Activated CD8-positive, alpha-beta memory T cell treated with anti-CD3 and anti-CD28 coated beads, Interleukin-2, amount 50 U/mL, for 1 hour (primary cell): ENCODE data around the gene PITPNM3.

Experiments used
- DNase-seq: peaks from one replicate; pipeline ENCODE4 v3.0.0-alpha.2; 2020; ENCODE audit errors: extremely low read depth

PITPNM3 gene

DNA sequence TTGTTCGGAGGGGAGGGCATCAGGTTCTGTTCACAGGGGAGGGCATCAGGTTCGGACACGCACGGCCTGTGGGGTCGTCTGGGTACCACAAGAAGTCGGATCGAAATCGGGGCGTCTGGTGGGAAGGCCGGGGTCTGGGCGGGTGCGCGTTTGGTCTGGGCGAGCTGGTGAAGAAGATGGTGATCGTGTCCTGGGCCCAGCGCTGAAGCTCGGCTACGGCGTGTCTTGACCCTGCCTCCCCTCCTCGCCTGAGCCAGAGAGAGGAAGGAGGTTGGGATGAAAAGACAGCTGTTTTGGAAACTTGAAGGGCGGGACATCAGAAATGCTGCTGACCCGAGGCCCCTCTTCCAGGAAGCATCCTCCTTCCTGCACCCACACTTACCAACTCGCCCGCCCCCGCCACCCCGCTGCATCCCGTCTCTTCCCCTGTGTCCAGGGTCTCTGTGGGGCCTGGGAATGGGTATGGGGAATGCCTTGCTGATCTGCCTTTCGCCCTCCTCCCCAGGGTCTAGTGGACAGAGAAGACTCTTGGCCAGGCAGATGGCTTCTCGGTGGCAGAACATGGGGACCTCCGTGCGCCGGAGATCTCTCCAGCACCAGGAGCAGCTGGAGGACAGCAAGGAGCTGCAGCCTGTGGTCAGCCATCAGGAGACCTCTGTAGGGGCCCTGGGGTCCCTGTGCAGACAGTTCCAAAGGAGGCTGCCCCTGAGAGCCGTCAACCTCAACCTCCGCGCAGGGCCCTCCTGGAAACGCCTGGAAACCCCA, 111.6 kb downstream of the PITPNM3 start:
- no peak for DNase-seq

DNA sequence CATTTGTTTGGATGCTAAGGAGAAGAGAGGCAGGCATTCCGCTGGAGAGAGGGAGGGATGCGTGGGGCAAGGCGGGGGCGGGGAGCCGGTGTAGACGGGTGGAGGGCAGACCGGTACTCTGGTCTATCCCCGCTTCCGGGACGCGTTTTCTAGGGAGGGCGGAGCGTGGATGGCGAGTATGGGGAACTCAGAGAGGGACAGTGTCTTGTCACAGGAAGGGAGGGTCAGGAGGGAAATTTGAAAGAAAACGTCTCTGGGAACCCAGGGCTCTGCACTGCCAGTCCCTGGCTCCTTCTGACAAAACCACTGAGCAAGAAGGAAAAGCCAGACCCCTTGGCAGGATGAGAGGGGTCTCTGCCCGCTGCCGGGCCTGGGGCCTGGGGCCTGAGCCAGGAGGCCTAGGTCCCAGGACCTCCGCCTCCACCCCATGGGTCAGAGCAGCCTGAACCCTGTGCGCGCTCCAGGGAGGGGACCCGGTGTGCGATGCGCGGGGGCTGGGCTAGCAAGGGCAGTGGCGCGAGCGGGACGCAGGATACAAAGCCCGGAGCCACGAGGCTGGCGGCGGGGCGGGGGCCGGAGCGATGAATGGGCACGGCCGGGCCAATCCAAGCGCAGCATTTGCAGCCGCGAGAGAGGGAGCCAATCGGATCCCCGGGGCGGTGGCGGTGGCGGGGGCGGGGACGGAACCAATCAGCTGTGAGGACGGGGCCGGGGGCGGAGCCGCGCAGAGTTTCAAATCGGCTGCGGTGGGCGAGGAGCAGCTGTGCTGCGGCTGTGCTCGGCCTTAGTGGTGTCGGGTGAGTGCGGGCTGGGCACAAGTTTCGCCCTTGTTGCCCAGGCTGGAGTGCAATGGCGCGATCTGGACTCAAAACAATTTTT, 112.4 kb downstream of the PITPNM3 start, which contains the start of gene PIMREG:
TSS of gene PIMREG (plus strand) at position 764 of the 879 bp plus-strand sequence. CDS start 656 bp downstream, outside the sequence.
- DNase-seq = peak; percentile 65

GRCh38 chr17:6442775-6443174, 113.6 kb downstream of the PITPNM3 start:
- no peak for DNase-seq

DNA sequence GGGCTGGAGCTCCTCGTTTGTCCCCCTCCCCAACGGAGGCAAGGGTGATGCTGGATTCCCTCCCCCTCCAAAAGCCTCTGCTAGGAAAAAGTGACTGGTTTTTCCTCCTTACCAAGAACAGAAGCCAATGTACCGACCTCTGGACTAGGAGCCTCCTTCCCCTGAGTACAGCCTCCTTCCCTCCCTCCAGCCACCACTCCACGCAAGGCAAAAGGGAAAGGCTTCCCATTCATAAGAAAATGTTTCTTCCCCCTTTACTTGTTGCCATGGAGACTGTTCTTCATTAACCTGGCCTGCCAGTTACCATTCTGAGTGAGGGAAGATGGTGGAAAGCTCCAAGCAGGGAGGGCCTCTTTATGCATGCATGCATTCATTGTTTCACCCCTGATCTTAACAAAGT, 116.4 kb downstream of the PITPNM3 start:
- no peak for DNase-seq

DNA sequence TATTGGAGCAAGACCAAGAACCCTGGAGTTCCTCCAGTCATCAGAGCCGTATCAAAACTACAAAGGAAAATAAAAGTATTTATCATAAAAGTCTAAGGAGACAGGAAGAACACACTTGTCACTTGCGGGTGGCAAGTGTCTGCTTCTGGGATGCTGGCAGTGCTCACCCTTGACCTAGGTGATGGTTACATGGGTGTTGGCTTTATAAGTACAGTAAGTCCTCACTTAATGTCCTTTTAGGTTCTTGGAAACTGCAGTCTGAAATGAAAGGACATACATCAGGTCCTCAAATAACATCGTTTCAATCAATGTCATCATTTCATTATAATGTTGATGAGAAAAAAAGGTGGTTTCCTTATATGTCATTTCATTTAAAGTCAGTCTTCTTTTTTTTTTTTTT, 118.4 kb downstream of the PITPNM3 start:
- no peak for DNase-seq

DNA sequence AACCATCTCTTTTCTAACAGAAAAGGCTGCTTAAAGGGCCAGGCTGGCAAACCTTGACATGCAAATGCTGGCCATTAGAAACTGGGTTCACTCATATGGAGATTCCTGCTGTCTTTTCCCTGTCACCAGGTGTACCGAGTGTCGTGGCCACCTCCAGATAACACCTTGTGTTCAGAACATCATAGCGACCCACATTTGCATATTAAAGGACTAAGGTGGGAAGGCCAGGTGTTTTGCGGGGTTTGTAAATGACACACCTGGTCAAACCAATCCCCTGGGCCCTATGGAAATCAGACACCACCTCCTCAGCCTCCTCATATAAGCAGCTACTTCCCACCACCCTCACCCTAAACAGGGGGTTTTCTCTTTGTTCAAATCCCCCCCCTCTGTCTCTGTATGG, 118.9 kb downstream of the PITPNM3 start:
- no peak for DNase-seq

DNA sequence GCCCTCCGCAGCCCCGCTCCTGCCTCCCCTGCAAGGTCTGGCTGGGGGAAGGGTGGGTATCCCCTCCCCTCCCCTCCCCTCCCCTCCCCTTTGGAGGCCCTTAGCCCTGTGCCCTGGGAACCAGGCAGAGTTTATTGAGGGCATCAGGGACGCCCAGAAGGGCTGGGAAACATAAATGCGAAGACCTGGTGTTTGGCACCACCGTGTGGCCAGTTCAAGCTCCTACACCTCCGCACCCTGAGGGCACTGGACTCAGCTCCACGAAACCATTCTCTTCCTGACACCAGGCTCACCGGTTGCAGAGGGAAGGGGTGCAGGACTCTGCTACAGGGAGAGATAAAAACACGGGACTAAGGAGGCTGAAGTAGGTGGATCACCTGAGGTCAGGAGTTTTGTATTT, 120.4 kb downstream of the PITPNM3 start:
- DNase-seq = no peak

- DNase-seq = no peak
Observed at GRCh38 chr17:6435051-6435450, 121.3 kb downstream of the PITPNM3 start, which contains the start of gene AIPL1. Gene AIPL1, minus strand, starts transcription at chr17:6435121. Its CDS starts 17 bp downstream, at chr17:6435104.

GRCh38 chr17:6430769-6431168, 125.6 kb downstream of the PITPNM3 start:
- no peak for DNase-seq

DNA sequence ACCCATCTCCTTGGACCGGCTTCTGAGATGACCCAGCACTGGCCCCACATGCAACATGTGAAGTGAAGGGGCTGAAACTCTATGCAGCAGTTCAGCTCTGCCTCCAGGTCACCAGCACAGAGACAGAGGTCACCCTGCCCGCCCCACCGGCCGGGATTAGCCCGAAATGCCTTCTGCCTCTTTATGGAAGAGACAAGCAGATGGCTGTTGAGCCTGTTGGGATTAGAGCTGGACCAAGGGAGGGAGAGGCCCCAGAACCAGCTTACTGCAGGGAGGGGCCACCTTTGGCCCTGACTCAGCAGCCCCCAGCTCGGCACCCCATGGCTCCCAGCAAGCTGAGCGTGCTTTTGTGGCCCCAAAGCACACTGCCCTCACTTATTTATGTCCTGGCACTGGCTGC, 127.1 kb downstream of the PITPNM3 start:
- no peak for DNase-seq

DNA sequence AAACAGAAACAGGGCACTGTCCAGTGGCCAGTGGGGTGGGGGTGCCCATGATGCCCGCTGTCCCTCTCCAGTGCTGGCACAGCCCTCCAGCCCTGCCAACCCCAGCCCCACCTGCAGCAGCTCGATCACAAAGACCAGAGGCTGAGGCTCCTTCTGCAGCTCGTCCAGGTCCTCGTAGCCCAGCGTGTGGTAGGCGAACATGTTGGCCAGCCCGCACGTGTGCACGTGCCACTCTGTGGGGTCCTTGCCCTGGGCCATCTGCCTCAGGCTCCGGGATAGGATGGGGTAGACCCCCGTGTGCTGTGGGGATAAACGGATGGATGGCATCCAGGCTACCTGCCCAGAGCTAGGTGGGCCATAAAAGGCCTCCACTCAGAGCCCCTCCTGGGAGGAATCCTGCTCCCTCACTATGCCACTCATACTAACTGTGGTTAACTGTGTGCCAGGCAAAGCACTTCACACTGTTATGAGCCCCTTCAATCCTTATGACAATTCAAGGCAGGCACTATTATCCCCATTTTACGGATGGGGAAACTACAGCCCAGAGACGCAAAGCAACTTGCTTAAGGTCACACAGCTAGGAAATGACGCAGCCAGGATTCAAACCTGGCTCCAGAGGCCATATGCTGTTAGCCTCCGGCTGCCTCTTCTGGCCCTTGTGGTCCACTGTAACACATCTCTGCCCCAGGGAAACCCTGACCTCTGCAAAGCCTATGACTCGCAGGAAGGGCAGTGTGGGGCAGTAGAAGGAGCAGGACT, 128.0 kb downstream of the PITPNM3 start:
- DNase-seq = no peak

DNA sequence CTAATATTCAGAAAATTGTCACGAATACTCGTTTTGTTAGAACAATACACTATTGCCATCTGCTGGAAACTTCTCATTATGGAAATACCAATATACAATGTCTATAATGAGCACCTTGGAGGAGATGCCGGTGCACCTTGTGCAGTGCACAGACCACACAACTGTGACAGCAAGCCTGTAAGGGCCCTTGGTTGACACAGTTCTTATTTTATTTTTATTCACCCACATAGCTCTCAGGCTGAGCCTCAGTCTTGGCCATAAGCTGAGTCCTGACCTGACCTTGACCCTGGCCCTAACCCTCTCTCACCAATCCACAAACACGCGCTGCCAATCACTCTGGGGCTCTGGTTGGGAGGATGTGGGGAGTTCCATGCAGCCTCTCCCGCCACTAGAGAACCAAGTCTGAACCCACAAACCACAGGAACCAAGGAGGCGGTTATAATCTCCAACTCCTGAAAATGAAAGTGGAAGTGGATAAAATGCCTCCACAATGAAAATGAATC, 129.0 kb downstream of the PITPNM3 start:
- no peak for DNase-seq

GRCh38 chr17:6426356-6427101, 129.8 kb downstream of the PITPNM3 start:
- DNase-seq = no peak

DNA sequence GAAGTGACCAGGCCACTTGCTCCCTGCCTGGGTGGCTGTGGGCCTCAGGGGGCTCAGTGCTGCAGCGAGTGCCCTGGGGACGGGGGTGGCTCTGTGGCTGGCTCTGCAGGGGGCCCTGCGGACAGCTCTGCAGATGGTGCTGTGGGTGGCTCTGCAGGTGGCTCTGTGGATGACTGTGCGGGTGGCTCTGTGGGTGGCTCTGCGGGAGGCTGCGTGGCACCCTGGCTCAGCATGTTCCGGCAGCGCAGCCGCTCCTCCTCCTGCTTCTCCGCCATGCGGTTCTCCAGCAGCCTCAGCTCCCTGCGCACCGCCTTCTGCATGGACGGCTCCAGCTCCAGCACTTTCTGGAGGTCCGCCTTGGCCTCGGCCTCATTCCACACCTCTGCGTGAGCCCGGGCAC, 130.9 kb downstream of the PITPNM3 start:
- DNase-seq = no peak

- DNase-seq = no peak
Observed at GRCh38 chr17:6423931-6424330, 132.4 kb downstream of the PITPNM3 start.

DNA sequence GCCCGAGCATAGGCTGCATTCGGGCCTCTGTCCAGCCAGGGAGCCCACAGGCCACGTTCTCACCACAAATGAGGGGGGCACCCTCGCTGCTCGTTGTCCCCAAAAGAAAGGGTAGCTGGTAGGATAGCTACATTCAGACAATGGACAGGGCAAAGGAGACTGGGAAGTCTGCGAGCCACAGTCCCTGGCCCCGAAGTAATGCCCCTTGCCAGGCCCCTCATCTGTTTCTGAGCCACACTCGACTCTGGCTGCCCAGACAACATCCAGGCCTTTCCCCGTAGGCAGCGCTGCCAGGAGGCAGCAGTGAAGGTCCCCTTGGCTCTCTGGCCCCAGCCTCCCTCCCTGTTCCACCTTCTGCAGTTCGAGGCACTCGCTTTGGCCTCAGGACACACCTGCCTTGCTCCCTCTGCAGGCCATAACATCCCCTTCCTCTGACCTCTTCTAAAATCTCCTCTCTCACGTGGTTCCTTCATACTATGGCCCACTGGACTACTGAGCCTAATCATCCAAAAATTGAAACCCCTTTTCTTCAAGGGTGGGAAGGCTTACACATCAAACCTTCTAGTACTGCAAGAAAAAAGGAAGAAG, 133.6 kb downstream of the PITPNM3 start:
- no peak for DNase-seq

DNA sequence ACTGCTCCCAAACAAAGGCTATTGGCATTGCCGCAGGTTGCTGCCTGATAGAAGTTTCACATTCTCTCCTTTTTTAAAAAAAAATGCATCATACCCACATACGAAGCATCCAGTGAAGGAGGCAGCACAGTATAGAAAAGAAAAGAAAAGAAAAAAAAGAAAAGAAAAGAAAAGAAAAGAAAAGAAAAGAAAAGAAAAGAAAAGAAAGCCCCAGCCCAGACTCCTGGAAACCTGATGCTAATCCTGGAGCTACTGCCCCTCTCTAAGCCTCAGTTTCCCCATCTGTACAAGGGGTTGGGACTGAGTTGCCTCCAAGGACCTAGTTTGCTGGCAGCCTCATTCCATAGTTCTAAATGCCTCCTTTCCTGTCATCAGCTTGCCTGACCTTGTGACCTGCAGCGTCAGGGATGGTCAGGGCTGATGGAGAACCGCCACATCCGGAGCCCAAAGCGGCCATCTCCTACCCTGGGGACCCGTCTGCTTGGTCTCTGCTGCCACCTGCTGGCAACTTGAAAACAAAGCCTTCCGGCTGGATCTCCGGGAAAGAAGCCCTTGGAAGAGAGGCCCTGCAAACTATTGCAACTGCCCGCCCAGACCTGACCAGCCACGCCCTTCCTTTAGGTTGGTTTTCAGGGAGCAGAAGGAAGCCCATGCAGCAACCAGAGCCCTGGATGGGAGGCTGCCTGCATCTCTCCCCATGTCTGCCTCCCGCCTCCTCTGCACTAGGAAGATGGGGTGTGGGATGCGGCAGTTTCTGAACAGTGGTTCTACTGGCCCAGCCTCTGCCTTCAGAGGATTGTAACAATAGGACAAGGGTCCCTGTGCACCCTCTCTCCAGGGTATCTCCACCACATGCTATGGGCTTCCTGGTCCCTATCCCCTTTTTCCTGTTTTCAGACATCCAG, 134.4 kb downstream of the PITPNM3 start:
- DNase-seq = no peak

DNA sequence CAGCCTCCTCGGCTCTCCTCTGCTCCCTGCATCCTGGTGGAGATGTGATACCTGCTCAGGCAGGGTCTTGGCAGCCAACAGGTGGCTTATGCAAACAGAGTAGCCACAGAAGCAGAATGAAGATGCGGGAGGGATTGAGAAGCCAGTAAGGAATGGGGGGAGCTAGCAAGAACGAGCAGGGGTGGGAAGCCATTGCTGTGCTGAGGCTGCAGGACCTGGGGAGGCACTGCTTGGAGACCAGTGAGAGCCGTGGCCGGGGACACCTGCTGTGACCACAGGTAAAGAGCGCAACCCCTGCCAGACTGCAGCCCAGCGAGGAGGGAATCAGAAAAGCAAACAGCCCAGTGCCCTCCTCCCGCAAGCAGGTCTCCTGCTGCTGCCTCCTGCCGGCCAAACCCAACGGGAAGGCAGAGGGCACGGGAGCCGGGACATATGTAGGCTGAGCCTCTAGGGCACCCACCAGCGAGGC, 136.1 kb downstream of the PITPNM3 start:
- no peak for DNase-seq

GRCh38 chr17:6415616-6416015, 140.7 kb downstream of the PITPNM3 start:
- no peak for DNase-seq

DNA sequence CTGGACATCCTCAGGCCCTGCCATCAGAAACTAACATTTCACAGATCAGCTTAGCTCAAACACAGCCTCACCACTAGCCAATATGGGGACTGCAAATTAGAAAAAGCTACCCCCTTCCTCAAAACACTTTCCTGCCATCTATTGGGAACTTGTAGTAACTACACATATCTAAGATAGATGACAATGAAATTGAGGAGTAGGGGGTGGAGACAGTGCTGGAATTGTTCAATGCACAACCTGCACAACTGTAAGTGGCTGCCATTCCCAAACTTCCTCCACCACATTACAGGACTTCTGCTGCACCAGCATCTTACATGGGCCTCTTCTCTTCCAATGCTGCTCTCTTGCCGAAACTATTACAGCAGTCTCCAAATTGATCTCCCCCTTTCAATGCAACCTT, 143.3 kb downstream of the PITPNM3 start:
- DNase-seq = no peak
